PC-9 (cell line): ENCODE results near the gene ST3GAL6.

Experiments used
- EZH2 ChIP-seq: fragments of 200-600 bp; sonication (generic); IDR thresholded peaks from 2 replicates; pipeline ENCODE4 v1.8.0; 2017; ENCODE audit warnings: antibody characterized with exemption, low read depth
- TF ChIP-seq, protein P1 (sequence below): fragments of 200-600 bp; sonication (generic); conservative IDR thresholded peaks from 2 replicates; pipeline ENCODE4 v1.6.1; 2017; ENCODE audit warnings: mixed run types, antibody characterized with exemption, mild to moderate bottlenecking, moderate library complexity

DNA sequence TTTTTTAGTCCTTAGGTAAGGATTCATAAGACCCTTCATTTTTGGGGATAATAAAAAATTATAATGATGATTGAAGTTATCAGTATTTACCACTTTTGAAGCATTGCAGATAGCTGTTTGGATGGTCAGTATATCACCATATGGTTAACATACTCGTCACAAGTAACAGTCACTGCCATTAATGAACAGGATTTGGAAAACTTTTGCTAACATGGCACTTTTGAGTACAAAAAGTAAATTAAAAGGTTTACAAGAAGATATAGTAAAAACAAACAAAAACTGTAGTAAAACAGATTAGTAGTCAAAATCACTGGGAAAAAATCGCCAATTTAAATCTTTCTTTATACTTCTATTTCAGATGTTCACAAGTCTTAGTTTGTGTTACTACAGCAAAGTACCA is 37.8 kb upstream of the ST3GAL6 start:
- TF ChIP-seq, protein P1, sequence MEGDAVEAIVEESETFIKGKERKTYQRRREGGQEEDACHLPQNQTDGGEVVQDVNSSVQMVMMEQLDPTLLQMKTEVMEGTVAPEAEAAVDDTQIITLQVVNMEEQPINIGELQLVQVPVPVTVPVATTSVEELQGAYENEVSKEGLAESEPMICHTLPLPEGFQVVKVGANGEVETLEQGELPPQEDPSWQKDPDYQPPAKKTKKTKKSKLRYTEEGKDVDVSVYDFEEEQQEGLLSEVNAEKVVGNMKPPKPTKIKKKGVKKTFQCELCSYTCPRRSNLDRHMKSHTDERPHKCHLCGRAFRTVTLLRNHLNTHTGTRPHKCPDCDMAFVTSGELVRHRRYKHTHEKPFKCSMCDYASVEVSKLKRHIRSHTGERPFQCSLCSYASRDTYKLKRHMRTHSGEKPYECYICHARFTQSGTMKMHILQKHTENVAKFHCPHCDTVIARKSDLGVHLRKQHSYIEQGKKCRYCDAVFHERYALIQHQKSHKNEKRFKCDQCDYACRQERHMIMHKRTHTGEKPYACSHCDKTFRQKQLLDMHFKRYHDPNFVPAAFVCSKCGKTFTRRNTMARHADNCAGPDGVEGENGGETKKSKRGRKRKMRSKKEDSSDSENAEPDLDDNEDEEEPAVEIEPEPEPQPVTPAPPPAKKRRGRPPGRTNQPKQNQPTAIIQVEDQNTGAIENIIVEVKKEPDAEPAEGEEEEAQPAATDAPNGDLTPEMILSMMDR: no peak
- no peak for TF ChIP-seq EZH2
